ENCODE data around the gene CENPF.

Gene CENPF

DNA sequence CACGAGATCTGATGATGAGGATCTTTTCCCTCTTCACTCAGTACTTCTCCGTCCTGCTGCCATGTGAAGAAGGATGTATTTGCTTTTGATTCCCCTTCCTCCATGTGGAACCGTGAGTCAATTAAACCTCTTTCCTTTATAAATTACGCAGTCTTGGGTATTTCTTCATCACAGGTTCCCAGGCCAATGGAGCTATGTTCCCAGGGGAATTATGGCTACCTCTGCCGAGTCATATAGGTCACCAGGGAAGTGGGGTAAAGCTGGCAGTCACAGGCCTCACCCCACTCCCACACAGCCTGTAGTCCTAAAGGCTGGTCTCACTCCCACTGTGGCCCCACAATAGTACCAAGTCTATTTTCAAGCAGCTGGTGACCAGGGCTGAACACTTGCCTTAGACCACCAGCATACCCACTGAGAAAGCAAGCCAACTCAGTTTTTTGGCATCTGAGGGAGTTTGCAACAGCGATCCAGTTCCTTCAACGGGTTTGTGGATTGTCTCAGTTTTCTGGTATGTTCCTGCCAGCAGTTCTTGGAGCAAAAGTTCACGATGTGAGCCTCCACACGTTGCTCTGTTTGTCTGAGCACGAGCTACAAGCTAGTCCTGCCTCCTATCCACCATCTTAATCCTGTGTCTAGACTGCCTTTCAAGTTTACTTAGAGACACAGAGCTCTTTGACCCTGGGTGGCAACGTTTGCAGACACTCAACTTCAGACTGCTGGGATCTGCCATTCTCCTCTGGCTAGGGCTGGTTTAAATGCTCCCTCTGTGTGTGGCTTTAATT lies 104.5 kb downstream of the CENPF start:
- in situ Hi-C loops (cut with MboI; ENCODE audit: low pct_unique_long_range_greater_than_20kb, low sequenced_read_pairs, unreplicated experiment) = no loop called here
- TF ChIP-seq, protein P1, sequence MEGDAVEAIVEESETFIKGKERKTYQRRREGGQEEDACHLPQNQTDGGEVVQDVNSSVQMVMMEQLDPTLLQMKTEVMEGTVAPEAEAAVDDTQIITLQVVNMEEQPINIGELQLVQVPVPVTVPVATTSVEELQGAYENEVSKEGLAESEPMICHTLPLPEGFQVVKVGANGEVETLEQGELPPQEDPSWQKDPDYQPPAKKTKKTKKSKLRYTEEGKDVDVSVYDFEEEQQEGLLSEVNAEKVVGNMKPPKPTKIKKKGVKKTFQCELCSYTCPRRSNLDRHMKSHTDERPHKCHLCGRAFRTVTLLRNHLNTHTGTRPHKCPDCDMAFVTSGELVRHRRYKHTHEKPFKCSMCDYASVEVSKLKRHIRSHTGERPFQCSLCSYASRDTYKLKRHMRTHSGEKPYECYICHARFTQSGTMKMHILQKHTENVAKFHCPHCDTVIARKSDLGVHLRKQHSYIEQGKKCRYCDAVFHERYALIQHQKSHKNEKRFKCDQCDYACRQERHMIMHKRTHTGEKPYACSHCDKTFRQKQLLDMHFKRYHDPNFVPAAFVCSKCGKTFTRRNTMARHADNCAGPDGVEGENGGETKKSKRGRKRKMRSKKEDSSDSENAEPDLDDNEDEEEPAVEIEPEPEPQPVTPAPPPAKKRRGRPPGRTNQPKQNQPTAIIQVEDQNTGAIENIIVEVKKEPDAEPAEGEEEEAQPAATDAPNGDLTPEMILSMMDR (IDR thresholded peaks at IDR 0.05; ENCODE audit: extremely low read depth, insufficient read depth, missing control alignments) = no peak
- no peak for DNase-seq (ENCODE audit: low spot score)

DNA sequence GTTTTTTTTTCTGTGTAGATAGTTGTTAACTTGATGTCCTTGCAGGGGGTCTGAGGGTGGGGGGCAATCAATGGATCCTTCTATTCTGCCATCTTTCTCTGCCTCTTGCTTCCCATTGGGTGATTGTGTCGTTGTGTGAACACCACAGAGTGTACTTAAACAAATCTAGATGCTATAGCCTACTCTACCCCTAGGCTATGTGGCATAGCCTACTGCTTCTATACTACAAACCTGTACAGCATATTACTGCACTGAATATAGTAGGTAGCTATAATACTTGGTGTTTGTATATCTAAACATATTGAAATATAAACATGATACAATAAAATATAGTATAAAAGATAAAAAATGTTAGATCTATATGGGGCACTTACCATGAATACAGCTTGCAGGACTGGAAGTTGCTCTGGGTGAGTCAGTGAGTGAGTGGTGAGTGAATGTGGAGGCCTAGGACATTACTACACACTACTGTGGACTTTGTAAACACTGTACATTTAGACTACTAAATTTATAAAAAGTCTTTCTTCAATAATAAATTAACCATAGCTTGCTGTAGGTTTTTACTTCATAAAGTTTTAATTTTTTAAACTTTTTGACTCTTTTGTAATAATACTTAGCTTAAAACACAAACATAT lies 105.4 kb downstream of the CENPF start:
- TF ChIP-seq, protein P1 (IDR thresholded peaks at IDR 0.05; ENCODE audit: extremely low read depth, insufficient read depth, missing control alignments) = no peak
- in situ Hi-C loops (cut with MboI; ENCODE audit: low pct_unique_long_range_greater_than_20kb, low sequenced_read_pairs, unreplicated experiment) = no loop called here
- no peak for DNase-seq (ENCODE audit: low spot score)

DNA sequence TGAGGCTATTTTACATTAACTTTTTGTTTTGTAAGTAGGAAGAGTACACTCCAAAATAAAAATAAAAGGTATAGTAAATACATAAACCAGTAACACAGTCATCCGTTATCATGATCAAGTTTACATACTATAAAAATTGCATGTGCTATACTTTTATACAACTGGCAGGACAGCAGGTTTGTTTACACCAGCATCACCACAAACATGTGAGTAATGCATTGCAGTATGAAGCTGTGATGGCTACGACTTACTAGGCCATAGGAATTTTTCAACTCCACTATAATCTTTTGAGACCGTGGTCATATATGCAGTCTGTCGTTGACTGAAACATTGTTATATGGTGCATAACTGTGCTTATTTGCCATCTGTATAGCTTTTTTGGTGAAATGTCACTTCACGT lies 106.2 kb downstream of the CENPF start:
- in situ Hi-C loops (cut with MboI; ENCODE audit: low pct_unique_long_range_greater_than_20kb, low sequenced_read_pairs, unreplicated experiment) = no loop called here
- TF ChIP-seq, protein P1 (IDR thresholded peaks at IDR 0.05; ENCODE audit: extremely low read depth, insufficient read depth, missing control alignments) = no peak
- DNase-seq (ENCODE audit: low spot score) = no peak

DNA sequence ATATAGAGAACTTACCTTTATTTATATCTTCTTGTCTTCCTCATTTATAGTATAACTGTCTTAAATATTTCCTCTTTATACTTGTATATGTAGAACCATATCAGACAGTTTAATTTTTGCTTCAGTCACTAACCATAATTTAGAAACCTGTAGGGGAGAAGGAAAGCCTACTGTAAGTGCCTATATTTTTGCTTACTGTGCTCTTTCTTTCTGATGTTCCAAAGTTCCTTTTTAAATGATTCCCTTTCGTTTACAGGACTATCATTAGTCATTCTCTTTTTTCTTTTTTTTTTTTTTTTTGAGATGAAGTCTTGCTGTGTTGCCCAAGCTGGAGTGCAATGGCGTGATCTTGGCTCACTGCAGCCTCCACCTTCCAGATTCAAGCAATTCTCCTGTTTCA lies 109.7 kb downstream of the CENPF start:
- TF ChIP-seq, protein P1 (IDR thresholded peaks at IDR 0.05; ENCODE audit: extremely low read depth, insufficient read depth, missing control alignments) = no peak
- in situ Hi-C loops (cut with MboI; ENCODE audit: low pct_unique_long_range_greater_than_20kb, low sequenced_read_pairs, unreplicated experiment) = no loop called here
- DNase-seq (ENCODE audit: low spot score) = no peak

All from GM13977 (cell line).